Embryonic facial prominence (tissue), 1 donor: ENCODE measurements around the gene MRFAP1L1.

ENCODE experiments used
- DNase-seq: peaks from one replicate; pipeline ENCODE4 v3.0.0-alpha.2; 2016; ENCODE audit errors: extremely low spot score

MRFAP1L1 gene

GRCh38 chr4:6716018-6716911 lies 6.6 kb upstream of the MRFAP1L1 start, which contains the start of gene BLOC1S4:
TSS of gene BLOC1S4 (plus strand) at chr4:6716174. CDS start at chr4:6716210, 36 bp downstream.
- peak; percentile 87 for DNase-seq

GRCh38 chr4:6715704-6716017 lies 6.0 kb upstream of the MRFAP1L1 start:
- DNase-seq, result peak; percentile 10

GRCh38 chr4:6714954-6715353 lies 5.3 kb upstream of the MRFAP1L1 start:
- DNase-seq, result no peak

GRCh38 chr4:6710996-6711395 lies 1.3 kb upstream of the MRFAP1L1 start:
- DNase-seq, result no peak

- DNase-seq, result no peak
Measured at GRCh38 chr4:6710282-6710681, 617 bp upstream of the MRFAP1L1 start.

- DNase-seq, result no peak
Measured at GRCh38 chr4:6706173-6706572, 3.5 kb downstream of the MRFAP1L1 start.

- no peak for DNase-seq
Measured at GRCh38 chr4:6705646-6706045, 4.0 kb downstream of the MRFAP1L1 start.

- DNase-seq, result no peak
Measured at GRCh38 chr4:6703786-6704185, 5.9 kb downstream of the MRFAP1L1 start.

- DNase-seq, result no peak
Measured at GRCh38 chr4:6702761-6703160, 6.9 kb downstream of the MRFAP1L1 start.

GRCh38 chr4:6701371-6701770 lies 8.3 kb downstream of the MRFAP1L1 start:
- DNase-seq, result no peak

GRCh38 chr4:6699903-6700302 lies 9.8 kb downstream of the MRFAP1L1 start:
- no peak for DNase-seq

GRCh38 chr4:6699388-6699787 lies 10.3 kb downstream of the MRFAP1L1 start:
- DNase-seq, result no peak

- DNase-seq, result no peak
Measured at GRCh38 chr4:6697131-6697530, 12.5 kb downstream of the MRFAP1L1 start.

GRCh38 chr4:6696611-6697010 lies 13.1 kb downstream of the MRFAP1L1 start:
- DNase-seq, result no peak

- no peak for DNase-seq
Measured at GRCh38 chr4:6695660-6696610, 13.7 kb downstream of the MRFAP1L1 start.

GRCh38 chr4:6694177-6694901 lies 15.3 kb downstream of the MRFAP1L1 start:
- no peak for DNase-seq

GRCh38 chr4:6693231-6694176 lies 16.2 kb downstream of the MRFAP1L1 start, which contains the start of gene S100P:
TSS of gene S100P (plus strand) at chr4:6693878. CDS start at chr4:6693933, 55 bp downstream.
- DNase-seq, result no peak

GRCh38 chr4:6692806-6693205 lies 16.9 kb downstream of the MRFAP1L1 start:
- no peak for DNase-seq

- no peak for DNase-seq
Measured at GRCh38 chr4:6692379-6692778, 17.3 kb downstream of the MRFAP1L1 start.

- DNase-seq, result no peak
Measured at GRCh38 chr4:6689506-6689960, 20.1 kb downstream of the MRFAP1L1 start.
